ENCODE results near the gene ANKRD17. TPM values are rescaled to one million over a fixed set of nuclear protein-coding genes. Genes with fewer than 3 reads are reported as not detected.
"Not testable (repeated sequence)": the region's sequence is repeated elsewhere in the genome, so short reads cannot be mapped to it uniquely, and the experiment has no call there.

Gene ANKRD17
- polyA plus RNA-seq, 3 donors, result 71.5 to 81.6 (median 75.5) TPM

- no peak for DNase-seq (ENCODE audit: extremely low read depth in 1 of 11, low read depth in 9 of 11, low spot score in 4 of 11)
Observed at GRCh38 chr4:73212982-73213730, 45.4 kb downstream of the ANKRD17 start.

- DNase-seq (ENCODE audit: extremely low read depth in 1 of 11, low read depth in 9 of 11, low spot score in 4 of 11), result no peak
Observed at GRCh38 chr4:73211968-73212367, 46.6 kb downstream of the ANKRD17 start.

GRCh38 chr4:73208376-73208775, 50.2 kb downstream of the ANKRD17 start:
- DNase-seq (ENCODE audit: extremely low read depth in 1 of 11, low read depth in 9 of 11, low spot score in 4 of 11), result no peak

GRCh38 chr4:73206236-73206635, 52.4 kb downstream of the ANKRD17 start:
- no peak for DNase-seq (ENCODE audit: extremely low read depth in 1 of 11, low read depth in 9 of 11, low spot score in 4 of 11)

- DNase-seq (ENCODE audit: extremely low read depth in 1 of 11, low read depth in 9 of 11, low spot score in 4 of 11), result no peak
Observed at GRCh38 chr4:73205482-73205881, 53.1 kb downstream of the ANKRD17 start.

- DNase-seq (ENCODE audit: extremely low read depth in 1 of 11, low read depth in 9 of 11, low spot score in 4 of 11), result not testable (repeated sequence)
Observed at GRCh38 chr4:73203976-73204375, 54.6 kb downstream of the ANKRD17 start.

- no peak for DNase-seq (ENCODE audit: extremely low read depth in 1 of 11, low read depth in 9 of 11, low spot score in 4 of 11)
Observed at GRCh38 chr4:73197220-73197619, 61.4 kb downstream of the ANKRD17 start.

GRCh38 chr4:73194064-73194463, 64.5 kb downstream of the ANKRD17 start:
- DNase-seq (ENCODE audit: extremely low read depth in 1 of 11, low read depth in 9 of 11, low spot score in 4 of 11), result no peak

- DNase-seq (ENCODE audit: extremely low read depth in 1 of 11, low read depth in 9 of 11, low spot score in 4 of 11), result no peak
Observed at GRCh38 chr4:73193659-73194058, 64.9 kb downstream of the ANKRD17 start.

- no peak for DNase-seq (ENCODE audit: extremely low read depth in 1 of 11, low read depth in 9 of 11, low spot score in 4 of 11)
Observed at GRCh38 chr4:73193155-73193554, 65.4 kb downstream of the ANKRD17 start.

GRCh38 chr4:73189274-73189810, 69.3 kb downstream of the ANKRD17 start:
- DNase-seq (ENCODE audit: extremely low read depth in 1 of 11, low read depth in 9 of 11, low spot score in 4 of 11), result no peak

GRCh38 chr4:73187325-73187724, 71.3 kb downstream of the ANKRD17 start:
- no peak for DNase-seq (ENCODE audit: extremely low read depth in 1 of 11, low read depth in 9 of 11, low spot score in 4 of 11)

- DNase-seq (ENCODE audit: extremely low read depth in 1 of 11, low read depth in 9 of 11, low spot score in 4 of 11), result no peak
Observed at GRCh38 chr4:73185903-73186302, 72.7 kb downstream of the ANKRD17 start.

- DNase-seq (ENCODE audit: extremely low read depth in 1 of 11, low read depth in 9 of 11, low spot score in 4 of 11), result no peak
Observed at GRCh38 chr4:73181231-73181630, 77.4 kb downstream of the ANKRD17 start.

GRCh38 chr4:73178389-73178788, 80.2 kb downstream of the ANKRD17 start:
- no peak for DNase-seq (ENCODE audit: extremely low read depth in 1 of 11, low read depth in 9 of 11, low spot score in 4 of 11)

- DNase-seq (ENCODE audit: extremely low read depth in 1 of 11, low read depth in 9 of 11, low spot score in 4 of 11), result no peak
Observed at GRCh38 chr4:73172161-73172560, 86.4 kb downstream of the ANKRD17 start.

GRCh38 chr4:73170518-73171198, 87.9 kb downstream of the ANKRD17 start:
- no peak for DNase-seq (ENCODE audit: extremely low read depth in 1 of 11, low read depth in 9 of 11, low spot score in 4 of 11)

GRCh38 chr4:73166212-73166611, 92.4 kb downstream of the ANKRD17 start:
- no peak for DNase-seq (ENCODE audit: extremely low read depth in 1 of 11, low read depth in 9 of 11, low spot score in 4 of 11)

GRCh38 chr4:73161527-73162185, 96.9 kb downstream of the ANKRD17 start:
- no peak for DNase-seq (ENCODE audit: extremely low read depth in 1 of 11, low read depth in 9 of 11, low spot score in 4 of 11)

GRCh38 chr4:73156394-73156793, 102.2 kb downstream of the ANKRD17 start:
- no peak for DNase-seq (ENCODE audit: extremely low read depth in 1 of 11, low read depth in 9 of 11, low spot score in 4 of 11)

All from renal cortex interstitium (tissue), 11 donors.